ENCODE results near the gene GRAMD1A.

DNA sequence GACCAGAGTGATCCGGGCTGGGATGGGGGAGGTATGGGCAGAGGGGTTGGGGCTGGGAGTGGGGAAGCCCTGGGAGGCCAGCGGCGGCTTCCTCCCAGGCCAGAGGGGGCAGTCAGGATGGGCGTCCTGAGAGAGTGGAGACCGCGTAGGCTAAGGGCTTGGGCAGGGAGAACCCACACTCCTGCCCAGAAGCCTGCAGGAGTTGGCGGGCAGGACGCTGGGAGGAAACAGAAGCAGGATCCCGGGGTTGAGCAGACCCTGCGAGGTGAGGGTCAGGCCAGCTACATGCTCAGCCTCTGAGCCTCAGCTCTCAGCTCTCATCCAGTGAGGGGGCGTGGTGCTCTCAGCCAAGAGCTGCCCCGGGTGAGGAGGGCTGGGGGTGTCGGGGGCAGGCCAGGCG is 22.3 kb downstream of the GRAMD1A start:
- TF ChIP-seq EZH2 (IDR thresholded peaks at IDR 0.05; ENCODE audit: insufficient read depth, low read length) (no peak), CTCF (IDR thresholded peaks at IDR 0.05; ENCODE audit: insufficient read depth, low read depth, low read length) (no peak)

All from astrocyte (in vitro differentiated cells and primary cell).